T-helper 2 cell treated with Interferon-gamma antibody and Interleukin-4, amounts not matched to agents 5 μg/mL and 100 μg/mL, for 36 hours (primary cell): ENCODE measurements around the gene AK1.
"Not testable (repeated sequence)": the region's sequence is repeated elsewhere in the genome, so short reads cannot be mapped to it uniquely, and the experiment has no call there.

ENCODE experiments used
- DNase-seq: peaks from one replicate; pipeline ENCODE4 v3.0.0; 2021; ENCODE audit warnings: low spot score
- H3K27ac Mint-ChIP-seq: one replicate; pipeline ENCODE4 v1.8.0; 2021; ENCODE audit warnings: mild to moderate bottlenecking, mixed read lengths
- H3K27me3 Mint-ChIP-seq: one replicate; pipeline ENCODE4 v1.8.0; 2021; ENCODE audit warnings: low read depth, mixed read lengths
- H3K36me3 Mint-ChIP-seq: one replicate; pipeline ENCODE4 v1.8.0; 2021; ENCODE audit warnings: low read depth, mixed read lengths
- H3K4me1 Mint-ChIP-seq: one replicate; pipeline ENCODE4 v1.8.0; 2021; ENCODE audit warnings: low read depth, mixed read lengths
- H3K4me3 Mint-ChIP-seq: one replicate; pipeline ENCODE4 v1.8.0; 2022; ENCODE audit warnings: mild to moderate bottlenecking, moderate library complexity, mixed read lengths
- H3K9me3 Mint-ChIP-seq: one replicate; pipeline ENCODE4 v1.8.0; 2021; ENCODE audit warnings: mixed read lengths

The AK1 gene

DNA sequence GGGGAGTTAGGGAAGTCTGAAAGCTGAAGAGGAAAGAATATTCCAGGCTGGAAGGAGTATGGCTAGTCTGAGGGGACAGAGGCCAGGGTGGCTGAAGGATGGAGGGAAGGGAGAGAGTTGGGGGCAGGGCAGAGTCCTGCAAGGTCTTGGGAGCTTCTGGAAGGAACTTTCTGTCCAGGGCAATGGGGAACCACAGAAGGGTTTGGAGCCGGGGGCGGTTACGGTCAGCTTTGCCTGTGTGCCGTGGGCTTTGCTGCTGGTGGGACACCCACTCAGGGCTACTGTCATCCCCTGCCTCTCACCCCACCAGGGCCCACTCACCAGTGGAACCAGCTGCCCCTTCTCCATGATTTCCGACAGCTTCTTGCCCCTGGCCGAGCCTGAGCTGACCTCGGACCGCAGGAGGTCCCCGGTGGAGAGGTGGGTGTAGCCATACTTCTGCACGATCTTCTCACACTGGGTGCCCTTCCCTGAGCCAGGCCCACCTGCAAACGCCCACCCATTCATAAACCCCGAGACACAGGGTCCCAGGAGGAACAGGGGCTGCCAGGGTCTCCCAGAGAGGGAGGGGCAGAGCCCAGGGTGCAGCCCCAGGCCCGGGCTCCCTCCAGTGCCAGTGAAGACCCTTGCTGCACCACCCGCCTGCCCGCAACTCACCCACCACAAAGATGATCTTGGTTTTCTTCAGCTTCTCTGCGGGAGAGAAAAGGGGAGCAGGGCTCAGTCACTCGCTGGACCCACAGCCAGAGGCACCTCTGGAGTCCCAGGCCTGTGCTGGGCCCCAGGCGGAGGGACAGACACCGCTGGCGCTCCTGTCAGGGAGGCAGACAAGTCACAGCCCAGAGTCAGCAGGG lies 4.9 kb downstream of the AK1 start:
- no peak overlapping the region for H3K27ac Mint-ChIP-seq
- DNase-seq: no peak

DNA sequence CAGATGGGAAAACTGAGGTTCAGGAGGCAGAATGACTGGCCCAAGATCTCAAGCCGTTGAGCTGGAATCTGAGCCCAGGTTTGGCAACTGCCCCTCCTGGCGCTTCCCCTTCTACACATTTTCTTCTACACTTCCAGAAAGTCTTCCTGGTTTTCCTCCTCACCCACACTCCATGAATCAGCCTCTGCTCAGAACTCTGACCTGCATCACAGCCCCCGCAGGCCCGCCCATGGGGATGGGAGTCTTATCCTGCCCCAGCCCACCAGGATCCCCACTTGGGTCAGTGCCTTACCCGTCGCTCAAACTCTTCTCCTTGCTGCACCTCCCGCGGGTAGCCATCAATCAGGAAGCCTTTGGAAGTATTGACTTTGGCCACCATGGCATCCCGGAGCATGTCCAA lies 5.9 kb downstream of the AK1 start:
- Mint-ChIP-seq H3K4me3 (no peak overlapping the region), H3K9me3 (no peaks in the 10 kb centered on the region), H3K4me1 (no peaks in the 10 kb centered on the region), H3K36me3 (no peaks in the 10 kb centered on the region), H3K27ac (no peak overlapping the region), H3K27me3 (no peaks in the 10 kb centered on the region)
- DNase-seq: no peak

More for the DNA sequence above, 4.9 kb downstream of the AK1 start:
- Mint-ChIP-seq H3K9me3 (no peaks in the 10 kb centered on the region), H3K4me1 (no peaks in the 10 kb centered on the region), H3K36me3 (no peaks in the 10 kb centered on the region), H3K4me3 (no peak overlapping the region), H3K27me3 (peaks cover 3% of the 10 kb centered on the region)

DNA sequence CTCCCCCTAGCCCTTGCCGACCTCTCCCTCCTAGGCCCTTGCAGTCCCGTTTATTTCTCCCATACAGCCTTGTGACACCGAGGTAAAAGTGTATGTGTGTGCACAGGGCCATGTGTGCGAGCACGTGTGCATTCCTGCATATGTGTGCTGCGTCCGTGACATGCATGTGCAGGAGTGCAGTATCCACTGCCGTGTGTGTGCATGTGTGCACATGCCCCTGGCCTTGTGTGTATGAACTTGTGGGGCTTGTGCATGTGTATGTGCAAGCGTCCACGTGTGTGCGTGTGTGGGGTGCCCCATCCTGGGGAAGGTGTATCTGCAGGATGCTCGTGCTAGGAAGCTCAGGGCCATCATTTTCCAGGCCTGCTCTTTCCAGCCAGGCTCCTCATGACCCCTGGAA lies 6.6 kb downstream of the AK1 start:
- Mint-ChIP-seq H3K9me3 (no peaks in the 10 kb centered on the region), H3K27ac (no peak overlapping the region), H3K4me1 (peaks cover 4% of the 10 kb centered on the region), H3K4me3 (no peak overlapping the region), H3K36me3 (peaks cover under 1% of the 10 kb centered on the region), H3K27me3 (no peaks in the 10 kb centered on the region)
- DNase-seq: no peak

DNA sequence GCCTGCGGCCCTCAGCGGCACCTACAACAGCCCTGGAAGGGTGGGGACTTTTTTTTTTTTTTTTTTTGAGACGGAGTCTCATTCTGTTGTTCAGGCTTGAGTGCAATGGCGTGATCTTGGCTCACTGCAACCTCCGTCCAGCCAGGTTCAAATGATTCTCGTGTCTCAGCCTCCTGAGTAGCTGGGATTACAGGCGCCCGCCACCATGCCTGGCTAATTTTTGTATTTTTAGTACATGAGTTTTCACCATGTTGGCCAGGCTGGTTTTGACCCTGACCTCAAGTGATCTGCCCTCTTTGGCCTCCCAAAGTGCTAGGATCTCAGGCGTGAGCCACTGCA lies 7.4 kb downstream of the AK1 start:
- peaks cover 11% of the 10 kb centered on the region for H3K4me1 Mint-ChIP-seq
- H3K36me3 Mint-ChIP-seq, DNase-seq, H3K4me3 Mint-ChIP-seq, H3K27me3 Mint-ChIP-seq, H3K9me3 Mint-ChIP-seq, H3K27ac Mint-ChIP-seq: not testable (repeated sequence)

DNA sequence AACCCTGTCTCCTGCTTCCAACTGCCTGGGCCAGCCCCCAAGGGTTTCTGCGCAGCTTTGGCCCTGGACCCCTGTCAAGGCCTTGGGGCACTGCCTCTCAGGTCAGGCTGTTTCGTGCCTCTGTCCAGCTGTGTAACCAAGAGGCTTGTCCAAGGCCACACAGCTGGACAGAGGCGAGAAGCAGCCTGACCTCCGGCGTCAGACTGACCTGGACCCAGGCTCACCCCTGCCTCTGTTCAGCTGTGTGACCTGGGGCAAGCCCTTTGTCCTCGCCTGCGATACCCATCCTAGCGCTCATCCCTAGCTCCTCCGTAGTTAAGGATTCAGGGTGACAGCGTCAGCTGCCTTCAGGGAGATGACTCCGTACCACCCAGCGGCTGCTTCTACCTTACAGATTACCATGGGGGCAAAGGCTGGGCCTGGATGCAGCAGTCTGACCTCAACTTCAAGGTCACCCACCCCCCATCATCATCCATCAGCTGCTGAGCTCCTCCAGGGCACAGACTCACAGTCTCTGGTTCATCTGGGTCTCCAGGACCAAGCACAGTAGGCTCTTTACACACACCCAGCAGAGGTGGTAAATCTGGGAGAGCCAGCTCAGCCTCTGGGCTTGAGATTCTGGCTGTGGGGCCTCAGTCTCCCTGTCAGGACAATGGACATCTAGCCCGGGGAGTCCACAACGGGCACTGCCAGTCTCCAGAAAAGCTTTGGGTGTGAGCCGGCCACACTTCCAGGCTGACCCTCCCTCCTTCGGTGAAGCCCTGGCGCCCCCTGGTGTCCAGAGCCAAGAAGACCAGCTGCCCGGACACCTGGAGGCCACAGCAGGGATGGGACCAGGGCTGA lies 7.9 kb downstream of the AK1 start:
- Mint-ChIP-seq H3K4me3 (no peak overlapping the region), H3K4me1 (peaks cover 14% of the 10 kb centered on the region), H3K27me3 (no peaks in the 10 kb centered on the region), H3K9me3 (no peaks in the 10 kb centered on the region), H3K36me3 (peaks cover 3% of the 10 kb centered on the region), H3K27ac (no peak overlapping the region)
- peak; percentile 77 for DNase-seq

DNA sequence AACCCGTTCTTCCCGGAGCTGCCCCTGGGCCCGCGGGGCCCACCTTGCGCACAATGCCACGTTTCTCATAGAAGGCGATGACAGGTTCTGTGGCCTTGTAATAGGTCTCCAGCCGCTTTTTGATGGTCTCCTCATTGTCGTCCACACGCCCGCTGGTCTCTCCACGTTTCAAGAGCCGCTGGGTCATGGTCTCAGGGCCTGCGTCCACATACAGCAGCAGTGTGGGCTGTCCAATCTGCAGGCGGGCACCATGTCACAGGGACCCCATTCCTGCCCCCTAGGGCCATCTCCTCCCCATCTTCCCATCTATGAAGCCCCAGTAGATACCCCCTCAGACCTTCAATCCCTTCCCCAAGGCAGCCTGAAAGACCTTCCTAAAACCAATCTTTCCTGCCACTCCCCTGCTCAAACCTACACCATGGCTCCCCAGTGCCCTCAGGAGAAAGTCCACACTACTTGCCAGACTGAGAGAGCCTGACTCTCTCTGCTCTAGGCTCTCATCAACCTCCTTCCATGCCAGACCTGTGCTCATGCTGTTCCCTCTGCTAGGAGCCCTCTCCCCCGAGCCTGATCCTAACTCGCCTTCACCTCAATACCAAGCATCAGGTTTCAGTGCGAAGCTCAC lies 9.1 kb downstream of the AK1 start:
- no peaks in the 10 kb centered on the region for H3K9me3 Mint-ChIP-seq
- H3K27ac Mint-ChIP-seq: no peak overlapping the region
- DNase-seq: no peak
- no peaks in the 10 kb centered on the region for H3K27me3 Mint-ChIP-seq
- peaks cover 14% of the 10 kb centered on the region for H3K4me1 Mint-ChIP-seq
- peaks cover 3% of the 10 kb centered on the region for H3K36me3 Mint-ChIP-seq
- H3K4me3 Mint-ChIP-seq: no peak overlapping the region

DNA sequence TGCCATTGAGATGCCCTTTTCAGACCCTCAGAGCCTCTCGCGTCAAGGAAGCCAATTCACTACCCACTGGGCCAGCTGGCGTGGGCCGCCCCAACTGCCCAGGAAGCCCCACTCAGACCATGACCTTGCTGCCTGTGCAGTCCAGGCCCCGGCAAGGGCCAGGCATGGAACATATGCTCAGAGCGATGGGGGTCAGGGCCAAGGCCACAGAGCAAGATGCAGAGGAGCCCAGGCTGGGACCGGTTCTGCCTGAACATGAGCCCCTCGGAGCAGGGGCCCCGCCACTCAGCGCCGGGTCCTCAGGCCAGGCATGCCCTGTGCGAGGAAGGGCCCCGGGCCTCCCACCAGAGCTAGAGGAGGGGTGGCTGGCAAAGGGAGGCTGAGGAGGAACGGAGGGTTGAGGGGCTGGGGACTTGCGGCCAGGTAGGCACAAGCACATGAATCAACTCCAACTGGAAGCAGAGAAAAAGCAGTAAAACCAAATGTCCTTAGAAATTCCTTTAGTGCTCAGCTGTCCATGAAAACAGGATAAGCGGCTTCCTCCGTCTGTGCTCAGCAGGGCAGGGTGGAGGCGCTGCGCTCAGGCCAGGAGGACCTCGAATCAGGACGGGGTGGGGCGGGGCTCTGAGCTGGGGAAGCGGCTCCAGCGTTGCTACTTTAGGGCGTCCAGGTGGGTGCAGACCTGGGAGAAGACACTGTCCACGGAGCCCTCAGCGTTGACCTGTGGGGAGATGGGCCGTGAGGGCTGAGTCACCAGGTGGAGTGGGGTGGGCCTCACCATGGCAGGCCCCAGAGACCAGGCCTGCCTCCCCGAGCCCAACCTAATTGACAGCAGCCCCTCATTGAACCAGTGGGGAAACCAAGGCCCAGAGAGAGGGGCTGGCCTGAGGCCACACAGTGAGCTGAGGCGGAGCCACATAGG lies 9.9 kb downstream of the AK1 start:
- H3K27ac Mint-ChIP-seq: no peak overlapping the region
- no peaks in the 10 kb centered on the region for H3K27me3 Mint-ChIP-seq
- no peak for DNase-seq
- H3K9me3 Mint-ChIP-seq: no peaks in the 10 kb centered on the region
- no peak overlapping the region for H3K4me3 Mint-ChIP-seq
- peaks cover 21% of the 10 kb centered on the region for H3K4me1 Mint-ChIP-seq
- peaks cover 3% of the 10 kb centered on the region for H3K36me3 Mint-ChIP-seq

DNA sequence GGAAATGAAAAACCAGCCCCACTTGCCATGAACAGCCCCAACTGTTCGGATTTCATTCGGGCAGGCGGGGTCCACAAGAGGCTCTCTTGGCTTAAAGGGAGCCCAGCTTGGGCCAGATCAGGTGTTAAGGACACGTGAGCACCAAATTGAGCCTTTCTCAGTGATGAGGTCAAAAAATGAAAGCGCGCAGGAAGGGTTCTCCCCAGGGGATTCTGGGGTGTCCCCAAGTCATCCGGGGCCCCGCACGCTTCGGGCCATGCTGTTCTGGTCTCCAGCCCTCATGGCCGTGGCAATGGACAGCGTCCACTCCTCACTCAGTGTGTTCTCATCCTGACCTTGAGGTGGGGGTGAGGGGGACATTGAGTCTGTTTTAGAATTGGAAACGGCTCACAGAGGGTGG lies 10.9 kb downstream of the AK1 start:
- no peak for DNase-seq
- Mint-ChIP-seq H3K27ac (no peak overlapping the region), H3K4me1 (peaks cover 29% of the 10 kb centered on the region), H3K9me3 (no peaks in the 10 kb centered on the region), H3K36me3 (peaks cover 3% of the 10 kb centered on the region), H3K27me3 (no peaks in the 10 kb centered on the region), H3K4me3 (no peak overlapping the region)

DNA sequence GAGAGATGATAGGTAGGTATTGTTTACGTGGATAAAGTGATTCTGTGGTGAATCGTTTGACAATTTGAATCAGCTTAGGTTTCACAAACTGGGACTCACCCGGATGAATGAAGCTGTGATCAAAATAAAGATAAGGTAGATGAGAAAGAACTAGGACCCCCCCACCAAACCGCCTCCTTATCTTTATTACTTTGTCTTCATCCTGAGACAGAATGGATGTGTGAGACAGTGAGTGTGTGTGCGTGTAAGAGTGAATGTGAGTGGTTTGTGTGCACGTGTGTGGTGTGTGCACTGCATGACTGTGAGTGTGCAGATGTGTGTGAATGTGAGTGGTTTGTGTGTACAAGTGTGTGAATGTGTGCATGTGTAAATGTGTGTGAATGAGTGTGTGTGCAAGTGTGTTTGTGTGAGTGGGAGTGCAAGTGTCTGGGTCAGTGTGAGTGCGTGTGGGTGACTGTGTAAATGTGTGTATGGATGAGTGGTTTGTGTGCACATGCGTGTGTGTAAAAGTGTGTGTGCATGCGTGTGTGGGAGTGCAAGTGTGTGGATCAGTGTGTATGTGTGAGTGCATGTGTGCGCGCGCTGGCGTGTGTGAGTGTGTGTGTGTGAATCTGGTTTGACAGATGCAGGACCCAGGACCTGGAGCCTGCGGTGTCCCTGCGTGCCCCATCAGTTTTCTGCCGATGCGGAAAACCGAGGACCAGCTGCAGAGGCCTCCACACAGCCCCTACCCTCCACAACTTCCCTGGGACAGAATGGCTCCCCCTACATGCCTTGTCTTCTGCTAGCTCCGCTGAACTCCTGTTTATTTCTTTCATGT lies 11.6 kb downstream of the AK1 start:
- Mint-ChIP-seq H3K36me3 (peaks cover 3% of the 10 kb centered on the region), H3K4me3 (peak overlapping the region; percentile 19), H3K27me3 (no peaks in the 10 kb centered on the region), H3K27ac (peak overlapping the region; percentile 77), H3K9me3 (no peaks in the 10 kb centered on the region), H3K4me1 (peaks cover 34% of the 10 kb centered on the region)
- DNase-seq: peak; percentile 68

DNA sequence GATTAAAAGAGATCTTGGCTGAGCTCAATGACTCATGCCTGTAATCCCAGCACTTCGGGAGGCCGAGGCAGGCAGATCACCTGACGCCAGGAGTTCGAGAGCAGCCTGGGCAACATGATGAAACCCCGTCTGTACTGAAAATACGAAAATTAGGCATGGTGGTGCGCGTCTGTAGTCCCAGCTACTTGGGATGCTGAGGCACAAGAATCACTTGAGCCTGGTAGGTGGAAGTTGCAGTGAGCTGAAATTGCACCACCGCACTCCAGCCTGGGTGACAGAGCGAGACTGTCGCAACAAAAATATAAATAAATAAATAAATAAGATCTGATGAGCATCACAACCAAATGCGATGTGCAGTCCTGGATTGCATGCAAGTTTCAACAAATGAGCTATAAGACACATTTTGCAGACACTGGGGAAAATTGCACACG lies 14.3 kb downstream of the AK1 start:
- H3K4me1 Mint-ChIP-seq: peaks cover 35% of the 10 kb centered on the region
- no peaks in the 10 kb centered on the region for H3K27me3 Mint-ChIP-seq
- no peak for DNase-seq
- no peaks in the 10 kb centered on the region for H3K9me3 Mint-ChIP-seq
- no peak overlapping the region for H3K4me3 Mint-ChIP-seq
- peak overlapping the region; percentile 73 for H3K27ac Mint-ChIP-seq
- H3K36me3 Mint-ChIP-seq: peaks cover 3% of the 10 kb centered on the region

DNA sequence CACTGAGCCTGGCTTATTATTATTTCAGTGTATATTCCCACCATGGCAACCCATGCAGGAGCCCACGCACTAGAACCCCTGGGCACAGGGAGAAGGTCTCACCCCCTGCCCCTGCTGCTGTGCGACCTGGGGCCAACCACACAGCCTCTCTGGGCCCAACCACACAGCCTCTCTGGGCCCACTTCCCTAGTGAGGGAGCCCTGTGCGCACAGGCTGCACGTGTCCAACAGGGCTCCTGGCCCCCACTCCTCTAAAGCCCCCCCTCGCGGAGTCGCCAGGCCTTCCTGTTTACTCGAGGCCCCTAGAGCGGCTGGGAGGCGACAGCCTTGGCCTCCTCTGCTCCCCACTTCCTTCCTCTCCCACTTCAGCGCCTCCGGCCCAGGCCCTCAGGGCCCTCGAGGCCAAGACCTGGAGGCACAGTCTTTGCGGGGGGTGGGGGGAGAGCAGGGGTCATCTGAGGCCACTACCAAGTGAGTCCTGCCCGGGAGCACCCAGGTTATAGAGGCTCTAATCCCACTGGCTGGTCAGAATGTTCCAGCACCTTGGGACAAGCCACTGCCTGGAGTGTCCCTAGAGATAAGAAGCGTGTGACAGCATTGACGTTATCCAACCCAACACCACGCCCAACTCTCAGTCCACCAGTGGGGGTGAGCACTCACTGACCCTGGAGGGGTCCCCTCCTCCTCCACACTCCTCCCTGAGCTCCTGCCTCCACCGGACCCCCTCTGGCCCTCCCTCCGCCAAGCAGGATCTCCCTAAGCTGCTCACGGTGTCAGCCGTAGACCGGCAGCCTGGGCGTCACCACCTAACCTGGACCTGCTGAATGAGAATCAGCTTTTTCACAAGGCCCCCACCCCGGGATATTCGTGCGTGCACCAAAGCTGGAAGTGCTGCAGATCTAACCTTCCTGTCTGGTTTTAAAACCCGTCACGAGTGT lies 15.1 kb downstream of the AK1 start:
- H3K4me3 Mint-ChIP-seq: peak overlapping the region; percentile 37
- H3K36me3 Mint-ChIP-seq: peaks cover 3% of the 10 kb centered on the region
- no peaks in the 10 kb centered on the region for H3K27me3 Mint-ChIP-seq
- peak overlapping the region; percentile 73 for H3K27ac Mint-ChIP-seq
- peaks cover 35% of the 10 kb centered on the region for H3K4me1 Mint-ChIP-seq
- no peak for DNase-seq
- no peaks in the 10 kb centered on the region for H3K9me3 Mint-ChIP-seq

DNA sequence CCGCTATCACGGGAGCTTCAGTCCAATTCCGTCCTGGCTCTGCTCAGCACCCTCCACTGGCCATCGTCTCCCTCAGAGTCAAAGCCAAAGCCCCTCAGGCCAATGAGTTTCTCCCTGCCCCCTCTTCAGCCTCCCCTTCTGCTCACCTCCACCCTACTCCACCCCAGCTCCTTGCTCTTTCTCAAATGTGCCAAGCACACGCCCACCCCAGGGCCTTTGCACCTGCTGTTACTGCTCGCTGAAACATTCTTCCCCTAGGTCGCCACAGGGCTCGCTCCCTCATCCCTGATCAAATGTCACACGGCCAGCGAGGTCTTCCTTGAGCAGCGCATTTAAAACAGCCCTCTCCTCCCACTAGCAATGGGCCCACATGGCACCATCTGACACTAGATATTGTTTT lies 16.7 kb downstream of the AK1 start:
- H3K4me3 Mint-ChIP-seq: no peak overlapping the region
- no peaks in the 10 kb centered on the region for H3K9me3 Mint-ChIP-seq
- peaks cover 1% of the 10 kb centered on the region for H3K36me3 Mint-ChIP-seq
- H3K4me1 Mint-ChIP-seq: peaks cover 30% of the 10 kb centered on the region
- no peak overlapping the region for H3K27ac Mint-ChIP-seq
- DNase-seq: no peak
- no peaks in the 10 kb centered on the region for H3K27me3 Mint-ChIP-seq
